ENCODE data around the gene LARGE1.
"Not testable (repeated sequence)": the region's sequence is repeated elsewhere in the genome, so short reads cannot be mapped to it uniquely, and the experiment has no call there.

The LARGE1 gene

DNA sequence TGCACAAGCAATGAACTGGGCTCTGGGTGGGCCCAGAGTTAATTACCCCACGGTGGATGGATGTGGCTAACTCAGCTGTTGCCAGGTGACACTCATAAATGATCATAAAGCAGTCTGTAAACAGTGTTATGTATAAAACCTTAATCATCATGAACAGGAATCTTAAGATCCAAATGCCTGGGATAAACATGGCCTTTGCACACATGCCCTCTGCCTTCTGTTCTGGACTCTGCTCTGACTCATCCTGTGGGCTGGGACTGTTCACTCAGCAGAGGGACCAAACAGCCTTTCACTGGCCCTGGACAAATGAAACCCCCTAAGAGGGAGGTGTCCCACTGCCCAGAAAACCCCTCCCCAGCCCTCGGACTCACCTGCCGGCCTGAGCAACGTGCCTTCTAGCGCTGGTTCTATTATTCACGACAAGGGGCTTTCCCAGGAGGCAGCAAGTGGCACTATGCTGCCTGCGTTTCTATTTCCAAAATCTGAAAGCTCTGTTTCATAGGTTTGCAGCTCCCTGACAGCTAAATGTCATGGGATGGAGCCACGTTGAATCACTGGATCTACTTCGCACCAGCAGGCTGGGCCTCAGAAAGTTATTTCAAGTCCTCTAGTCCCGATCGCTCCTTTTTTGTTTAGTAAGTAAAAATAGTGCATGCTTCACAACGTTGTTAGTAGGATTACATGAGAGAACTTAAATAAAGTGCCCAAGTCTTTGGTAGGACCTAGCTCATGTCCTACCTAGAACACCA lies 53.0 kb downstream of the LARGE1 start:
- Histone ChIP-seq H3K4me3 (ENCODE audit: low read length) (peak overlapping the region; percentile 32), H3K4me1 (ENCODE audit: control insufficient read depth, insufficient read depth, low read length) (peaks cover 39% of the 10 kb centered on the region), H3K36me3 (ENCODE audit: control insufficient read depth, insufficient read depth, low read length, severe bottlenecking) (no peaks in the 10 kb centered on the region), H3K9me3 (ENCODE audit: control insufficient read depth, low read length) (no peaks in the 10 kb centered on the region), H3K27me3 (replicated peaks; ENCODE audit: control insufficient read depth, insufficient read depth, low read length) (no peaks in the 10 kb centered on the region), H3K9ac (ENCODE audit: low read length) (peak overlapping the region; percentile 69)
- DNase-seq (ENCODE audit: low read depth) = no peak

DNA sequence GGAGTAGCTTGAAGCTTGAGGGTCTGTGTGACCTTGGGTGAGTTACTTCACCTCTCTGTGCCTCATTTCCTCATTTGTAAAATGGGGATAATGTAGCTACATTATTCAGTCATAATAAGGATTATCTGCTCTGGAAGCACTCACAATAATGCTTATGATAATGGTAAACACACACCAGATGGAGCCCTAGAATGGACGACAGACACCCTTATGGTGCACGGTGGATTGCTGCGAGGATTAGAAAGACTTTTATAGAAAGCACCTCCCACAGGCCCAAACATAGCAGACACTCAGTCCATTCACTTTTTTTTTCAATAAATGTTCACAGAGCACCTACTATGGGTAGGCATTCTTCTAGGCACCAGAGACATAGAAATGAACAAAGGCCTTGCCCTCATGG lies 53.8 kb downstream of the LARGE1 start:
- H3K4me3 ChIP-seq (ENCODE audit: low read length) = peak overlapping the region; percentile 32

DNA sequence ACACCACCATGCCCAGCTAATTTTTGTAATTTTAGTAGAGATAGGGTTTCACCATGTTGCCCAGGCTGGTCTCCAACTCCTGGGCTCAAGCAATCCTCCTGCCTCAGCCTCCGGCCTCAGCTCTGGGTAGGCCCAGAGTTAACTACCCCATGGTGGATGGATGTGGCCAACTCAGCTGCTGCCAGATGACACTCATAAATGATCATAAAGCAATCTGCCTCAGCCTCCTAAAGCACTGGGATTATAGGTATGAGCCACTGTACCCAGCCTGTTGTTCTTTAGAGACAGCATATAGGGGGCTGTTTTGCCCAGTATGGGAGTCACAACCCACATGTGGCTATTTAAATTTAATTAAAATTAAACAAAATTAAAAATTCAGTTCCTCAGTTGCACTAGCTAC lies 54.3 kb downstream of the LARGE1 start:
- Histone ChIP-seq H3K27me3 (replicated peaks; ENCODE audit: control insufficient read depth, insufficient read depth, low read length) (no peaks in the 10 kb centered on the region), H3K9ac (ENCODE audit: low read length) (no peak overlapping the region), H3K4me3 (ENCODE audit: low read length) (no peak overlapping the region), H3K4me1 (ENCODE audit: control insufficient read depth, insufficient read depth, low read length) (peaks cover 39% of the 10 kb centered on the region), H3K9me3 (ENCODE audit: control insufficient read depth, low read length) (no peaks in the 10 kb centered on the region), H3K36me3 (ENCODE audit: control insufficient read depth, insufficient read depth, low read length, severe bottlenecking) (no peaks in the 10 kb centered on the region)
- DNase-seq (ENCODE audit: low read depth) = no peak

More for the DNA sequence above, 53.8 kb downstream of the LARGE1 start:
- Histone ChIP-seq H3K27me3 (replicated peaks; ENCODE audit: control insufficient read depth, insufficient read depth, low read length) (no peaks in the 10 kb centered on the region), H3K9me3 (ENCODE audit: control insufficient read depth, low read length) (no peaks in the 10 kb centered on the region), H3K36me3 (ENCODE audit: control insufficient read depth, insufficient read depth, low read length, severe bottlenecking) (no peaks in the 10 kb centered on the region), H3K4me1 (ENCODE audit: control insufficient read depth, insufficient read depth, low read length) (peaks cover 39% of the 10 kb centered on the region), H3K9ac (ENCODE audit: low read length) (peak overlapping the region; percentile 69)
- no peak for DNase-seq (ENCODE audit: low read depth)

DNA sequence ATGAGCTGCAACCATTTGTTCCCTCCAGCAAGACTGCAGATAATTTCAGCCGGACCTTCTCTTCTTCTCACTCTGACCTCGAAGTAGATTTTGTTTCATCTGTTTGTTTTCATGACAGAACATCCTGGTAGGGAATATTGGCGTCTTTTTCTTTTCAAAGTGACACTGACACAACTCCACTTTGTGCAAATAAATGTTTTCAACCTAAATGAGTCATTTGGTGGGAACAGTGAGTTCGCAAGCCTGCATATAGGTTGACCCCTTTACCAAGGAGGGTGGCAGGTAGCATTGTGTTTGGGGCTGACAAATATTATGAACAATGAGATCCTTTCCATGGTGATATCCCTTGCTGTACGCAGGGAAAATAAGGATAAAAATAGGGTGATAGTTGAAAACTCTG lies 55.0 kb downstream of the LARGE1 start:
- Histone ChIP-seq H3K9ac (ENCODE audit: low read length) (peak overlapping the region; percentile 13), H3K36me3 (ENCODE audit: control insufficient read depth, insufficient read depth, low read length, severe bottlenecking) (no peaks in the 10 kb centered on the region), H3K4me1 (ENCODE audit: control insufficient read depth, insufficient read depth, low read length) (peaks cover 39% of the 10 kb centered on the region), H3K4me3 (ENCODE audit: low read length) (no peak overlapping the region), H3K27me3 (replicated peaks; ENCODE audit: control insufficient read depth, insufficient read depth, low read length) (no peaks in the 10 kb centered on the region), H3K9me3 (ENCODE audit: control insufficient read depth, low read length) (no peaks in the 10 kb centered on the region)
- no peak for DNase-seq (ENCODE audit: low read depth)

DNA sequence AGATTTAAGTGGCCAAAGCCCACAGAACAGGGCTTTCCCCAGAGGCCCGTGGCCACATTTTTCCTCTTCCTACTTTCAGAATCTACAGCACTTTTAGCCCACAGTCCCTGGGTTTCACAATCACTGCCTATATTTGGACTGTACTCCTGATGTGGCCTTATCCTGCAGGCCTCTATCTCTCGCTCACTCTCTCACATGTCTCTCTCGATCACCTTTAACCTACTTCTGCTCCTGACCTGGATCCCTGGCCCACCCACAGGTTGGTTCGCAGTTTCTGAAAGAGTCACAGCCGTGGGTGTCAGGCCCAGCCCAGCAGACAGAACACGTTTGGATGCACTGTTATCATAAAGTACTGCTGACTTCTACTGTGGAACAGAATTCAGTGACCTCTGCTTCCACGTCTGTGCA lies 55.5 kb downstream of the LARGE1 start:
- Histone ChIP-seq H3K9me3 (ENCODE audit: control insufficient read depth, low read length) (no peaks in the 10 kb centered on the region), H3K4me1 (ENCODE audit: control insufficient read depth, insufficient read depth, low read length) (peaks cover 39% of the 10 kb centered on the region), H3K9ac (ENCODE audit: low read length) (peak overlapping the region; percentile 13), H3K4me3 (ENCODE audit: low read length) (no peak overlapping the region), H3K27me3 (replicated peaks; ENCODE audit: control insufficient read depth, insufficient read depth, low read length) (no peaks in the 10 kb centered on the region), H3K36me3 (ENCODE audit: control insufficient read depth, insufficient read depth, low read length, severe bottlenecking) (no peaks in the 10 kb centered on the region)
- peak; percentile 25 for DNase-seq (ENCODE audit: low read depth)

DNA sequence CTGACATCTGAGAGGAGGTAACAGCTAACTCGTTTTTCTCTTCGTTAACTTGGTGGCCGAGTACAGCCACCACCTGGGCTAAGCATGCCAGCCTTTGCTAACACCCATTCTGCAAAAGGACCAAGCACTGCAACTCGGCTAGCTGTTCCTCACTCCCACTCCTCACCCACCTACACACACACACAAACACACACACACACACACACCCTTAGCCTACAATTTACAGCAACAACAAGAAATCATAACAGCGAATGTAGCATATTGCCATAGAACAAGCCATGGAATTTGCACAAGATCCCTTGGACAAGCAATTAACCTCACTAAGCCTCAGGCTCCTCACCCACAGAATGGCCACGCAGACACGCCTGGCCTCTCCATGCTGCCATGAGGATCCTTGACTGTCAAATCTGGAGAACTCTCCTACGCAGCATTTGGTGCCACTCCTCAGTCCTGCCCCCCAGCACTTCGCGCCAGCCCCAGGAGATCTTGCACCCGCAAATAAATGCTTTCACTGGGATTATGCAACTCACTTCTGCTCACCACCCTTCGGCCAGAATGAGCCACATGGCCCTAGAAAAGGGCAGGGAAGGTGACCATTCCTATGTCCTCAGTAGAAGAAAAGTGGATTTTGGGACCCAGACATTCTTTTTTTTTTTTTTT lies 58.9 kb downstream of the LARGE1 start:
- H3K27me3 ChIP-seq (replicated peaks; ENCODE audit: control insufficient read depth, insufficient read depth, low read length) = no peaks in the 10 kb centered on the region
- H3K36me3 ChIP-seq (ENCODE audit: control insufficient read depth, insufficient read depth, low read length, severe bottlenecking) = no peaks in the 10 kb centered on the region
- H3K4me3 ChIP-seq (ENCODE audit: low read length) = no peak overlapping the region
- H3K4me1 ChIP-seq (ENCODE audit: control insufficient read depth, insufficient read depth, low read length) = peaks cover 22% of the 10 kb centered on the region
- no peaks in the 10 kb centered on the region for H3K9me3 ChIP-seq (ENCODE audit: control insufficient read depth, low read length)
- no peak for DNase-seq (ENCODE audit: low read depth)
- H3K9ac ChIP-seq (ENCODE audit: low read length) = no peak overlapping the region

DNA sequence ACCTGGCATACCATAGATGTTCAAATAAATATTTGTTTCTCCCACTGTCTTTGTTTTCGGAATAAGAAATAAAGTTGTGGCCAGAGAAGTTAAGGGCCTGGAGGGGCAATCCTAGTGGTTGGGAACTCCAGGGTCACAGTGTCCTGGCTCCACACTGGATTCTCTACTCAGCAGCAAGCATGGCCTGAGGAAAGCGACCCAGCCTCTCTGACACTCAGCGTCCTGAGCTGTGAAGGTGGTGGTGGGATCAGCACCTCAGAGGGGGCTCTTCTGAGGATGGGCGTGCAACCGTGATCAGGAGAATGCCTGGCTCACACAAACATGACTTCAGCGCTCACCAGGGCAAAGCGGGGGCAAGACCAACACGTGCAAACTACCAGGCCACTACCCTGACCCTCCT lies 59.9 kb downstream of the LARGE1 start:
- DNase-seq (ENCODE audit: low read depth) = no peak
- H3K27me3 ChIP-seq (replicated peaks; ENCODE audit: control insufficient read depth, insufficient read depth, low read length) = no peaks in the 10 kb centered on the region
- peaks cover 16% of the 10 kb centered on the region for H3K4me1 ChIP-seq (ENCODE audit: control insufficient read depth, insufficient read depth, low read length)
- no peaks in the 10 kb centered on the region for H3K9me3 ChIP-seq (ENCODE audit: control insufficient read depth, low read length)
- no peak overlapping the region for H3K9ac ChIP-seq (ENCODE audit: low read length)
- no peaks in the 10 kb centered on the region for H3K36me3 ChIP-seq (ENCODE audit: control insufficient read depth, insufficient read depth, low read length, severe bottlenecking)
- H3K4me3 ChIP-seq (ENCODE audit: low read length) = no peak overlapping the region

DNA sequence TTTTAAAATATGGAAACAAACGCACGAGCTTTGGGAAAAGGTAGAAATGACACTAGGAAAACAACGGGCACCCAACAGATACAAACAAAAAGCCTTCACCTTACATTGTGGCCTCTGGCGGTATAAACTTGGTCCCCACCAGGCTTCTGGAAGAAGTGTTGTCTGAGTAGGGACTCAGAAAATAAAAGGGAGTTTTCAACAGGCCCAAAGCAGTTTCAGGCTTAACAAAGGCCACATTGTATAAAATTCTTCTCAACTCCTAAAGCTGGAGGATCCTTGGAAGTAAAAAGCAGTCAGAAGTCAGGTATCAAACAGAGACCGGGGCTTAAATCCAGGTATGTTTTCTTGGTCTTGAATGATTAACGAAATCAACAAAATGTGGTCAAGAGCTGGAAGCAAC lies 61.0 kb downstream of the LARGE1 start:
- Histone ChIP-seq H3K4me3 (ENCODE audit: low read length) (no peak overlapping the region), H3K27me3 (replicated peaks; ENCODE audit: control insufficient read depth, insufficient read depth, low read length) (no peaks in the 10 kb centered on the region), H3K9me3 (ENCODE audit: control insufficient read depth, low read length) (no peaks in the 10 kb centered on the region), H3K36me3 (ENCODE audit: control insufficient read depth, insufficient read depth, low read length, severe bottlenecking) (no peaks in the 10 kb centered on the region), H3K4me1 (ENCODE audit: control insufficient read depth, insufficient read depth, low read length) (peaks cover 7% of the 10 kb centered on the region), H3K9ac (ENCODE audit: low read length) (no peak overlapping the region)
- no peak for DNase-seq (ENCODE audit: low read depth)

DNA sequence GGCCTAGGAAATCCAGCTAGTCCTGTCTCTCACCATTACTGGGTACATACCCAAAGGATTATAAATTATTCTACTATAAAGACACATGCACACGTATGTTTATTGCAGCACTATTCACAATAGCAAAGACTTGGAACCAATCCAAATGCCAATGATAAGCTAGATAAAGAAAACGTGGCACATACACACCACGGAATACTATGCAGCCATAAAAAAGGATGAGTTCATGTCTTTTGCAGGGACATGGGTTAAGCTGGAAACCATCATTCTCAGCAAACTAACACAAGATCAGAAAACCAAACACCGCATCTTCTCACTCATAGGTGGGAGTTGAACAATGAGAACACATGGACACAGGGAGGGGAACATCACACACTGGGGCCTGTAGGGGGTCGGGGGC lies 61.6 kb downstream of the LARGE1 start:
- not testable (repeated sequence) for H3K36me3 ChIP-seq (ENCODE audit: control insufficient read depth, insufficient read depth, low read length, severe bottlenecking); H3K4me3 ChIP-seq (ENCODE audit: low read length); H3K27me3 ChIP-seq (replicated peaks; ENCODE audit: control insufficient read depth, insufficient read depth, low read length); DNase-seq (ENCODE audit: low read depth); H3K9me3 ChIP-seq (ENCODE audit: control insufficient read depth, low read length); H3K9ac ChIP-seq (ENCODE audit: low read length); H3K4me1 ChIP-seq (ENCODE audit: control insufficient read depth, insufficient read depth, low read length)

DNA sequence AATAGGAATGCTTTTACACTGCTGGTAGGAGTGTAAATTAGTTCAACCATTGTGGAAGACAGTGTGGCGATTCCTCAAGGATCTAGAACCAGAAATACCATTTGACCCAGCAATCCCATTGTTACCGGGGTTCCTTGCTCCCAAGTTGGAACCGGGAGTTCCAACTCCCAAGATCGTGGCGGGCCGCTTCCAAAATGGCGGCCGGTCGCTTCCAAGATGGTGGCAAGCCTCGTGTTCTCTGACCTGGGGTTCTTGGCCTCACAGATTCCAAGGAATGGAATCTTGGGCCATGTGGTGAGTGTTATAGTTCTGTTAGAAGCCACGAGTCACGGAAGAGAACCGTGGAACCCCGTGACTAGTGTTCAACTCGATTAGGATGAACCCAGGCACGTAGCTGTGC lies 62.5 kb downstream of the LARGE1 start:
- not testable (repeated sequence) for DNase-seq (ENCODE audit: low read depth); H3K9ac ChIP-seq (ENCODE audit: low read length)

DNA sequence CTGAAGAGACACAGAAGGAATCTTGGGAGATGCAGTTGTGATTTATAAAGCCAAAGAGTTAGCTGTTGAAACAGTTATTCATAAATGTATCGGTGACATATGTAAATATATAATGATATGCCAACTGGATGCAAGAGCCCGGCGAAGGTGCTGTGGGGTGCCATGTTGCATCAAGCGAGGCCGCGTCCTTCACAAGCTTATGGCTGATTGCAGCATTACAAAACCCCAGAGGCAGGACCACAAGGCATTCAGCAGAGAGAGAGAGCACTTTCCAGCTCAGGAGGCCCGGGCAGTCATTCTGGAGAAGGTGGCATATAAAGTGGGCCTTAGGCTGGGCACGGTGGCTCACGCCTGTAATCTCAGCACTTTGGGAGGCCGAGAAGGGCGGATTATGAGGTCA lies 65.6 kb downstream of the LARGE1 start:
- no peak overlapping the region for H3K4me3 ChIP-seq (ENCODE audit: low read length)
- H3K4me1 ChIP-seq (ENCODE audit: control insufficient read depth, insufficient read depth, low read length) = peaks cover 18% of the 10 kb centered on the region
- H3K27me3 ChIP-seq (replicated peaks; ENCODE audit: control insufficient read depth, insufficient read depth, low read length) = no peaks in the 10 kb centered on the region
- H3K9me3 ChIP-seq (ENCODE audit: control insufficient read depth, low read length) = no peaks in the 10 kb centered on the region
- no peaks in the 10 kb centered on the region for H3K36me3 ChIP-seq (ENCODE audit: control insufficient read depth, insufficient read depth, low read length, severe bottlenecking)
- peak overlapping the region; percentile 77 for H3K9ac ChIP-seq (ENCODE audit: low read length)
- no peak for DNase-seq (ENCODE audit: low read depth)

More for the DNA sequence above, 62.5 kb downstream of the LARGE1 start:
- not testable (repeated sequence) for H3K27me3 ChIP-seq (replicated peaks; ENCODE audit: control insufficient read depth, insufficient read depth, low read length); H3K4me3 ChIP-seq (ENCODE audit: low read length); H3K9me3 ChIP-seq (ENCODE audit: control insufficient read depth, low read length); H3K36me3 ChIP-seq (ENCODE audit: control insufficient read depth, insufficient read depth, low read length, severe bottlenecking)
- peaks cover 11% of the 10 kb centered on the region for H3K4me1 ChIP-seq (ENCODE audit: control insufficient read depth, insufficient read depth, low read length)

Measured in adipocyte (in vitro differentiated cells).